Liver (tissue), 3 donors: ENCODE results near the gene ERC2.

Experiments used
- GABPA ChIP-seq, 2 donors: IDR thresholded peaks in 1 of 2; conservative IDR thresholded peaks in 1 of 2; 2 replicates each; pipeline ENCODE4 v1.6.1; 2016; ENCODE audit warnings: antibody characterized with exemption in 2 of 2, mild to moderate bottlenecking in 1 of 2, moderate library complexity in 1 of 2
- HNF4G ChIP-seq: IDR thresholded peaks from 2 replicates; pipeline ENCODE4 v1.6.1; 2016; ENCODE audit warnings: antibody characterized with exemption
- RAD21 ChIP-seq, 2 donors: IDR thresholded peaks; 2 replicates each; pipeline ENCODE4 v1.6.1; 2016; ENCODE audit warnings: antibody characterized with exemption in 2 of 2, mild to moderate bottlenecking in 2 of 2
- TAF1 ChIP-seq: conservative IDR thresholded peaks from 2 replicates; pipeline ENCODE4 v1.6.1; 2016; ENCODE audit warnings: antibody characterized with exemption, mild to moderate bottlenecking
- YY1 ChIP-seq: IDR thresholded peaks from 2 replicates; pipeline ENCODE4 v1.6.1; 2016; ENCODE audit warnings: antibody characterized with exemption, mild to moderate bottlenecking
- TF ChIP-seq, protein P1 (sequence below): fragments of 150-350 bp; IDR thresholded peaks from 2 replicates; pipeline ENCODE4 v1.5.1; 2017; ENCODE audit warnings: improper control_type of control experiment, low read depth, low read length; ENCODE audit not compliant: missing input control
- TF ChIP-seq, protein P2 (sequence below): IDR thresholded peaks from 2 replicates; pipeline ENCODE4 v1.6.1; 2016; ENCODE audit warnings: antibody characterized with exemption, mild to moderate bottlenecking
- donor health status: healthy.
- donor health status: healthy.

DNA sequence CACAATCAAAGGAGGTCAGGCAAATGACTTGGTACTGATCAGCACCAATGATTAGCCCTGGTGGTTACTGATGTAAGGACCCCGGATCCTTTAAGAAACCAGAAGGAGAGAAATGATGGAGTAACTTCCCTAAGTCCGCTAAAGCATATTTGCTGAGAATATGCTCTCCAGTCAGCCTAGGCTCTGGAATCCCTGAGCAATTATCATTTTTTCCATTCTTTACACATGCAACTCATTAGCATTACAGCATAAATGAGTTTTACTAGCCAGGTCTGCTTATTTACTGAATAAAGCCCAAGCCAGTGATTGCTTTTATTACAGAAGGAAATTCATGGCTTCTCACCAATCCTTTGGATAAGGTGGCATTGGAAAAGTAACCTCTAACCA, 842.0 kb downstream of the ERC2 start:
- TF ChIP-seq TAF1 (no peak), YY1 (no peak), RAD21 (IDR thresholded peaks at IDR 0.05) (no peak), GABPA (IDR thresholded peaks at IDR 0.05 in 1 of 2, conservative IDR thresholded peaks at IDR 0.05 in 1 of 2) (no peak), HNF4G (no peak)
- TF ChIP-seq, protein P1, sequence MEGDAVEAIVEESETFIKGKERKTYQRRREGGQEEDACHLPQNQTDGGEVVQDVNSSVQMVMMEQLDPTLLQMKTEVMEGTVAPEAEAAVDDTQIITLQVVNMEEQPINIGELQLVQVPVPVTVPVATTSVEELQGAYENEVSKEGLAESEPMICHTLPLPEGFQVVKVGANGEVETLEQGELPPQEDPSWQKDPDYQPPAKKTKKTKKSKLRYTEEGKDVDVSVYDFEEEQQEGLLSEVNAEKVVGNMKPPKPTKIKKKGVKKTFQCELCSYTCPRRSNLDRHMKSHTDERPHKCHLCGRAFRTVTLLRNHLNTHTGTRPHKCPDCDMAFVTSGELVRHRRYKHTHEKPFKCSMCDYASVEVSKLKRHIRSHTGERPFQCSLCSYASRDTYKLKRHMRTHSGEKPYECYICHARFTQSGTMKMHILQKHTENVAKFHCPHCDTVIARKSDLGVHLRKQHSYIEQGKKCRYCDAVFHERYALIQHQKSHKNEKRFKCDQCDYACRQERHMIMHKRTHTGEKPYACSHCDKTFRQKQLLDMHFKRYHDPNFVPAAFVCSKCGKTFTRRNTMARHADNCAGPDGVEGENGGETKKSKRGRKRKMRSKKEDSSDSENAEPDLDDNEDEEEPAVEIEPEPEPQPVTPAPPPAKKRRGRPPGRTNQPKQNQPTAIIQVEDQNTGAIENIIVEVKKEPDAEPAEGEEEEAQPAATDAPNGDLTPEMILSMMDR = no peak
- TF ChIP-seq, protein P2, sequence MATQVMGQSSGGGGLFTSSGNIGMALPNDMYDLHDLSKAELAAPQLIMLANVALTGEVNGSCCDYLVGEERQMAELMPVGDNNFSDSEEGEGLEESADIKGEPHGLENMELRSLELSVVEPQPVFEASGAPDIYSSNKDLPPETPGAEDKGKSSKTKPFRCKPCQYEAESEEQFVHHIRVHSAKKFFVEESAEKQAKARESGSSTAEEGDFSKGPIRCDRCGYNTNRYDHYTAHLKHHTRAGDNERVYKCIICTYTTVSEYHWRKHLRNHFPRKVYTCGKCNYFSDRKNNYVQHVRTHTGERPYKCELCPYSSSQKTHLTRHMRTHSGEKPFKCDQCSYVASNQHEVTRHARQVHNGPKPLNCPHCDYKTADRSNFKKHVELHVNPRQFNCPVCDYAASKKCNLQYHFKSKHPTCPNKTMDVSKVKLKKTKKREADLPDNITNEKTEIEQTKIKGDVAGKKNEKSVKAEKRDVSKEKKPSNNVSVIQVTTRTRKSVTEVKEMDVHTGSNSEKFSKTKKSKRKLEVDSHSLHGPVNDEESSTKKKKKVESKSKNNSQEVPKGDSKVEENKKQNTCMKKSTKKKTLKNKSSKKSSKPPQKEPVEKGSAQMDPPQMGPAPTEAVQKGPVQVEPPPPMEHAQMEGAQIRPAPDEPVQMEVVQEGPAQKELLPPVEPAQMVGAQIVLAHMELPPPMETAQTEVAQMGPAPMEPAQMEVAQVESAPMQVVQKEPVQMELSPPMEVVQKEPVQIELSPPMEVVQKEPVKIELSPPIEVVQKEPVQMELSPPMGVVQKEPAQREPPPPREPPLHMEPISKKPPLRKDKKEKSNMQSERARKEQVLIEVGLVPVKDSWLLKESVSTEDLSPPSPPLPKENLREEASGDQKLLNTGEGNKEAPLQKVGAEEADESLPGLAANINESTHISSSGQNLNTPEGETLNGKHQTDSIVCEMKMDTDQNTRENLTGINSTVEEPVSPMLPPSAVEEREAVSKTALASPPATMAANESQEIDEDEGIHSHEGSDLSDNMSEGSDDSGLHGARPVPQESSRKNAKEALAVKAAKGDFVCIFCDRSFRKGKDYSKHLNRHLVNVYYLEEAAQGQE = no peak
